ENCODE results near the gene AKT3.

The AKT3 gene

GRCh38 chr1:243732637-243733036 is 117.4 kb downstream of the AKT3 start:
- DNase-seq (ENCODE audit: low read depth in 1 of 2, low spot score in 1 of 2), result no peak

GRCh38 chr1:243731974-243732625 is 117.9 kb downstream of the AKT3 start:
- DNase-seq (ENCODE audit: low read depth in 1 of 2, low spot score in 1 of 2), result no peak

- DNase-seq (ENCODE audit: low read depth in 1 of 2, low spot score in 1 of 2), result no peak
Measured at GRCh38 chr1:243731301-243731891, 118.6 kb downstream of the AKT3 start.

GRCh38 chr1:243730487-243731150 is 119.4 kb downstream of the AKT3 start:
- DNase-seq (ENCODE audit: low read depth in 1 of 2, low spot score in 1 of 2), result no peak

- no peak for DNase-seq (ENCODE audit: low read depth in 1 of 2, low spot score in 1 of 2)
Measured at GRCh38 chr1:243729956-243730355, 120.1 kb downstream of the AKT3 start.

GRCh38 chr1:243727503-243728203 is 122.4 kb downstream of the AKT3 start:
- DNase-seq (ENCODE audit: low read depth in 1 of 2, low spot score in 1 of 2), result no peak

GRCh38 chr1:243726806-243727502 is 123.1 kb downstream of the AKT3 start:
- DNase-seq (ENCODE audit: low read depth in 1 of 2, low spot score in 1 of 2), result no peak

- no peak for DNase-seq (ENCODE audit: low read depth in 1 of 2, low spot score in 1 of 2)
Measured at GRCh38 chr1:243725846-243726245, 124.2 kb downstream of the AKT3 start.

GRCh38 chr1:243725075-243725474 is 125.0 kb downstream of the AKT3 start:
- DNase-seq (ENCODE audit: low read depth in 1 of 2, low spot score in 1 of 2), result no peak

GRCh38 chr1:243723458-243724043 is 126.5 kb downstream of the AKT3 start:
- no peak for DNase-seq (ENCODE audit: low read depth in 1 of 2, low spot score in 1 of 2)

GRCh38 chr1:243723050-243723449 is 127.0 kb downstream of the AKT3 start:
- DNase-seq (ENCODE audit: low read depth in 1 of 2, low spot score in 1 of 2), result no peak

GRCh38 chr1:243719476-243719875 is 130.6 kb downstream of the AKT3 start:
- DNase-seq (ENCODE audit: low read depth in 1 of 2, low spot score in 1 of 2), result no peak

GRCh38 chr1:243718893-243719292 is 131.2 kb downstream of the AKT3 start:
- no peak for DNase-seq (ENCODE audit: low read depth in 1 of 2, low spot score in 1 of 2)

- no peak for DNase-seq (ENCODE audit: low read depth in 1 of 2, low spot score in 1 of 2)
Measured at GRCh38 chr1:243718022-243718421, 132.0 kb downstream of the AKT3 start.

- DNase-seq (ENCODE audit: low read depth in 1 of 2, low spot score in 1 of 2), result no peak
Measured at GRCh38 chr1:243716906-243717305, 133.1 kb downstream of the AKT3 start.

- no peak for DNase-seq (ENCODE audit: low read depth in 1 of 2, low spot score in 1 of 2)
Measured at GRCh38 chr1:243715285-243715684, 134.8 kb downstream of the AKT3 start.

- no peak for DNase-seq (ENCODE audit: low read depth in 1 of 2, low spot score in 1 of 2)
Measured at GRCh38 chr1:243713470-243714186, 136.4 kb downstream of the AKT3 start.

- no peak for DNase-seq (ENCODE audit: low read depth in 1 of 2, low spot score in 1 of 2)
Measured at GRCh38 chr1:243712941-243713340, 137.1 kb downstream of the AKT3 start.

- no peak for DNase-seq (ENCODE audit: low read depth in 1 of 2, low spot score in 1 of 2)
Measured at GRCh38 chr1:243712242-243712641, 137.8 kb downstream of the AKT3 start.

- no peak for DNase-seq (ENCODE audit: low read depth in 1 of 2, low spot score in 1 of 2)
Measured at GRCh38 chr1:243710467-243710866, 139.6 kb downstream of the AKT3 start.
